Stimulated activated CD8-positive, alpha-beta memory T cell treated with anti-CD3 and anti-CD28 coated beads, Interleukin-2, amount 100 ng/mL, for 48 hours (primary cell): ENCODE results near the gene APOBEC3F.
"Not testable (repeated sequence)": the region's sequence is repeated elsewhere in the genome, so short reads cannot be mapped to it uniquely, and the experiment has no call there.

Source experiments
- DNase-seq, 2 donors: peaks; one replicate each; pipeline ENCODE4 v3.0.0-alpha.2; 2020; ENCODE audit warnings: low read depth in 2 of 2

Gene APOBEC3F

DNA sequence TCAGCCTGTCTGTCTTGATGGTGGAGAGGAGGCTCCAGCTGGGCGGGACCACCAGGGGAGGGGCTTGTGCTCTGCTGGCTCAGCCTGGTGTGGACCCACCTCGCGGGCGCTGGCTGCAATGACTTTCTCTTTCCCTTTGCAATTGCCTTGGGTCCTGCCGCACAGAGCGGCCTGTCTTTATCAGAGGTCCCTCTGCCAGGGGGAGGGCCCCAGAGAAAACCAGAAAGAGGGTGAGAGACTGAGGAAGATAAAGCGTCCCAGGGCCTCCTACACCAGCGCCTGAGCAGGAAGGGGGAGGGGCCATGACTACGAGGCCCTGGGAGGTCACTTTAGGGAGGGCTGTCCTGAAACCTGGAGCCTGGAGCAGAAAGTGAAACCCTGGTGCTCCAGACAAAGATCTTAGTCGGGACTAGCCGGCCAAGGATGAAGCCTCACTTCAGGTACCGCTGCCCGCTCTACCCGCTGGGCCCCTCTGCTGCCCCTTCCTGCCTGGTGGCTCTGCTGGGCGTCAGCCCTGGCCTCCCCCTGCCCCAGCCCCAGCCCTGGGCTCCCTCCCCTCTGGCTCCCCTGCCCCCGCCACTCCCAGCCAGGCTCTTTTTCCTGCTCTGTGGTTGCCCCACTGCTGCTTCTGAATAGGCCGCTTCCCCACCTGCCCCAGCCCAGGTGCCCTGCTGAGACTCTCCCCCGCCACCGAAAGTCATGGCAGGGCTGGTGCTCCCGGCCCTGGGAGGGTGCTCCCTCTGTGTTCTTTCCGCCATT, at the start of gene APOBEC3F:
Gene APOBEC3F, plus strand, starts transcription at position 327 of the 759 bp plus-strand sequence. Its CDS starts 97 bp downstream, at position 424.
- peak; percentile 55 to 57 for DNase-seq

- not testable (repeated sequence) for DNase-seq
These were observed 47.7 kb upstream of the APOBEC3F start for GRCh38 chr22:38992871-38993371.

- no peak for DNase-seq
These were observed 44.6 kb upstream of the APOBEC3F start for GRCh38 chr22:38996105-38996504.

DNA sequence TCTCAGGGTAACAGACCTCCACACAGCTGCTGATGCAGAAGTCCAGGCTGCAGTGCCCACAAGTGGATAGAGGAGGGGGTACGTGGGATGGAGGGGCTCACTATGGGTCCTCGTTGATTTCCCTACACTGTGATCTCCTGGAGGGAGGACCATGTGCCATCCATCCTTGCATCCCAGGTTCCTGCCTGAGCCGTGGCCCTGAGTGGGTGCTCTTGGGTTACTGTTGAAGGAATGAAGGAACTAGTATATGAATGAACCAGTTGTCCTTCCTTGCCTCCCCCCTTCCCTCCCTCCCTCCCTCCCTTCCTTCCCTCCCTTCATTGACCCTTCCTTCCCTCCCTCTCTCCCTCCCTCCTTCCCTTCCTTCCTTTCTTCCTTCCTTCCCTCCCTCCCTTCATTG, 43.1 kb upstream of the APOBEC3F start:
- DNase-seq = no peak

DNA sequence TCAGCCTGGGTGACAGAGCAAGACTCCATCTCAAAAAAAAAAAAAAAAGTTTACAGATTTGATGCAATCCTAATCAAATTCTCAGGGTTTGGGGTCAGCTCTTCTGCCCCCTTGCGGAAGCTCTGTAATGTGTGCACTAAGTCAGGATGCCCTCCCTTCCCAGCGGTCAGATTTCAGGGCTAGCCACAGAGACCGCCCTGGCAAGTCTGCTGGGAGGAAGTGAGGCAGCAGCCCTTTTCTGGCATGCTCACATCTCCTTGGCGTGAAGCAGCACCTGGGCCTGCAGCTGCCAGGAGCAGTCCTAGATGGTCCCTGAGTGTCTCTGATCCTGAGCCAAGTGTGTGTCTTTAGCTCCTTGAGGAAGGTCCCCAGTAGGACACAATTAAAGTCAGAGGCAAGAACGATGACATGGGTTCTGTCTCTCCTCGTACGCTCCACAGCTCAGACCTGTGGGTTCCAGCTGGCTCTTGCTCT, 37.5 kb upstream of the APOBEC3F start:
- DNase-seq = peak; percentile 54 to 58

DNA sequence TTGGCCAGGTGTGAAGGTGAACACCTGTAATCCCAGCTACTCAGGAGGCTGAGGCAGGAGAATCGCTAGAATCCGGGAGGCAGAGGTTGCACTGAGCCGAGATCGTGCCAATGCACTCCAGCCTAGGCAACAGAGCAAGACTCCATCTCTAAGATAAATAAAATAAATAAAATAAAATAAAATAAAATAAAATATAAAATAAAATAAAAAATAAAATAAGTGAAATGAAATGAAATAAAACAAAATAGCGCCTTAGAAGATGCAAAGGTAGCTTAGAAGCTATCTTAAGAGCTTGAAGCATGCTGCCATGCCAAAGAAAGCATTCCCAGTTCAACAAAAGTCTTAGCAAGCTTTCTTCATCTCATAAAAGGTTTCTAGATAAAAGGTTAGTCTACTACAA, 33.5 kb upstream of the APOBEC3F start:
- DNase-seq = no peak

DNA sequence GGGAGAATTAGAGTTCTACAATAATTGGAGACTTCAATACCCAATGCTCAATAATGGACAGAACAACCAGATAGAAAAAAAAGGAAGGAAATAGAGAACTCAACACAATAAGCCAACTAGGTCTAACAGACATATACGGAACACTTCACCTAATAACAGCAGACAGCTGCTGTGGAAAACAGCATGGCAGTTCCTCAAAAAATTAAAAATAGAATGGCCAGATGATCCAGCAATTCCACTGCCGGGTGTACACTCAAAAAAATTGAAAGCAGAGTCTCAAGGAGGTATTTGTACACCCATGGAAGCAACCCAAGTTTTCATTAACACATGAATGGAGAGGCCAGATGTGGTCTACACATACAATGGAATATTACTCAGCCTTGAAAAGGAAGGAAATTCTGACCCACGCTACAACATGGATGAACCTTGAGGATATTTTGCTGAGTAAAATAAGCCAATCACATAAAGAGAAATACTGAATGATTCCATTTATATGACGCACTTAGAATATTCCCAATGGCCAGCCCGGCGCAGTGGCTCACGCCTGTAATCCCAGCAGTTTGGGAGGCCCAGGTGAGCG, 32.3 kb upstream of the APOBEC3F start:
- not testable (repeated sequence) for DNase-seq

DNA sequence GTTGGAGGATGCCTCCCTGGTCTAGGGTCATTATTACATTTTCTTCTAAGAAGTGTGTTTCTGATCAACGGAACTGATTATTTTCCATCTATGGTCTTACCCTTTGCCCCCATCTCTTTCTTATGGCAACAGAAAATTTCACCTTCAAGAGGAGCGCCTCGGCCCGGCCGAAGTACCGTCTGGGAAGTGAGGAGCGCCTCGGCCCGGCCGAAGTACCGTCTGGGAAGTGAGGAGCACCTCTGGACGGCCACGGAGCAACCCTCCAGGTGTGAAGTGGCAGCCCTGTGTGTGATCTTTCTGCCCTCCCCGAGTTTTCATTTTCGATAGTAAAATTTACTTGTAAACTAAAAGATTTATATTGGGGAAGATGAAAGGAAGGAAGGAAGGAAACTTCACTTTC, 29.7 kb upstream of the APOBEC3F start:
- DNase-seq = no peak

DNA sequence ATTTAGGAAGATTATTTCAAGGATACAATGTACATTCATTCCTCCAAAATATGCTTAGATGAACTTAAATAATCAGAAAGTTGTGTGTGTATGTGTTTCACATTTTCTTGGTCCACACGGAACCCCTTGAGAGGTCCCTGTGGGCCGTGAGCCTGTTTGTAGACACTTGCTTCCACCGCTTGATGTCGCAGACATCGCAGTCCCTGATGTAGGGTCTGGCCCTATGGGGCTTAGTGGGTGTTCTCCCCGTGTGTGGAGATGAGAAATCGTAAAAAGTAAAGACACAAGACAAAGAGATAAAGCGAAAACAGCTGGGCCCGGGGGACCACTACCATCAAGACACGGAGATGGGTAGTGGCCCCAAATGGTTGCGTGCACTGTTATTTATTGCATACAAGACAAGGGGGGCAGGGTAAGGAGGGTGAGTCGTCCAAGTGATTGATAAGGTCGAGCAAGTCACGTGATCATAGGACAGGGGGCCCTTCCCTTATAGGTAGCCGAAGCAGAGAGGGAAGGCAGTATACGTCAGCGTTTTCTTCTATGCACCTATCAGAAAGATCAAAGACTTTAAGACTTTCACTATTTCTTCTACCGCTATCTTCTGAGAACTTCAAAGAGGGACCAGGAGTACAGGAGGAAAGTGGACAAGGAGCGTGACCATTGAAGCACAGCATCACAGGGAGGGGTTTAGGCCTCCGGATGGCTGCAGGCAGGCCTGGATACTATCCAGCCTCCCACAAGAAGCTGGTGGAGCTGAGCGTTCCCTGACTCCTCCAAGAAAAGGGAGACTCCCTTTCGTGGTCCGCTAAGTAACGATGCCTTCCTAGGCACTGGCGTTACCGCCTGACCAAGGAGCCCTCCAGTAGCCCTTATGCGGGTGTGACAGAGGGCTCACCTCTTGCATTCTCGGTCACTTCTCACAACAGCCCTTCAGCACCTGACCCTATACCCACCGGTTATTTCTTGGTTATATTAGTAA, 27.8 kb upstream of the APOBEC3F start:
- DNase-seq = no peak

GRCh38 chr22:39013561-39013941, 27.1 kb upstream of the APOBEC3F start:
- DNase-seq = not testable (repeated sequence)

DNA sequence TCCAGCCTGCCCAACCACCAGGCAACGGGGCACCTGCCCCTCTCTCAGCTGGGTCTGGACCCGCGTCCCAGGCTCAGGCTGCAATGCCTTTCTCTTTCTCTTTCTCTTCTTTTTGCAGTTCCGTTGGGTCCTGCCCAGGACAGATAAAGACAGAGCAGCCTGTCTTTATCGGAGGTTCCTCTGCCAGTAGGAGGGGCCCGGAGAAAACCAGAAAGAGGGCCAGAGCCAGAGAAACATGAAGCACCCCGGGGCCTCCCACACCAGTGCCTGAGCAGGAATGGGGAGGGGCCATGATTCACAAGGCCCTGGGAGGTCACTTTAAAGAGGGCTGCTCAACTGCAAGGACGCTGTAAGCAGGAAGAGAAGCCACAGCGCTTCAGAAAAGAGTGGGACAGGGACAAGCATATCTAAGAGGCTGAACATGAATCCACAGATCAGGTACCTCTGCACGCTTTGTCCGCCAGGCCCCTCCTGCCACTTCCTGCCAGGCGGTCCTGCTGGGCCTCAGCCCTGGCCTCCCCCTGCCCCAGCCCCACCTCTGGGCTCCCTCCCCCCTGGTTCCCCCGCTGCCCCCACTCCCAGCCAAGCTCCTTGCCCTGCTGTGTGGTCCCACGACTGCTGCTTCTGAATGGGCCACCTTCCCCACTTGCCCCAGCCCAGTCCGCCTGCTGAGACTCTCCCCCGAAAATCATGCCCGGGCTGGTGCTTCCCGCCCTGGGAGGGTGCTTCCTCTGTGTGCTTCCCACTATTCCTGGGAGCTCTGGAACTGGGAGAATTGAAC, 26.5 kb upstream of the APOBEC3F start, which contains the start of gene APOBEC3C:
Gene APOBEC3C, plus strand, starts transcription at position 316 of the 781 bp plus-strand sequence. Its CDS starts 106 bp downstream, at position 422.
- peak; percentile 68 to 69 for DNase-seq

DNA sequence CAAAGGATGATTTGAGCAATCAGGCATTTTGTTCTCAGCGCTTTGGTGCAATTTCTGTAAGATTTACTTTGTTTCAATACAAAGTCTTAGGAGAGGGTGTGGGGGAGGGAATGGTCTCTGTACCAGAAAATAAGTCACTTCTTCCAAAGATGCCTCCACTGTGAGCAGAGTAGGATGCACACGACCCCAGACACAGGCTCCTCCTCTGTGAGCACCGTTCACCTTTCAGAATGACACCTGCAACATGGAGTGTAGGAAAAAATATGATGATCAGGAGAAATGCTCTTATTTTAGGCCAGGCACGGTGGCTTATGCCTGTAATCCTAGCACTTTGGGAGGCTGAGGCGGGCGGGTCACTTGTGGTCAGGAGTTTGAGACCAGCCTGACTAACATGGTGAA, 25.9 kb upstream of the APOBEC3F start:
- DNase-seq = not testable (repeated sequence)

GRCh38 chr22:39016592-39016991, 24.1 kb upstream of the APOBEC3F start:
- no peak for DNase-seq

DNA sequence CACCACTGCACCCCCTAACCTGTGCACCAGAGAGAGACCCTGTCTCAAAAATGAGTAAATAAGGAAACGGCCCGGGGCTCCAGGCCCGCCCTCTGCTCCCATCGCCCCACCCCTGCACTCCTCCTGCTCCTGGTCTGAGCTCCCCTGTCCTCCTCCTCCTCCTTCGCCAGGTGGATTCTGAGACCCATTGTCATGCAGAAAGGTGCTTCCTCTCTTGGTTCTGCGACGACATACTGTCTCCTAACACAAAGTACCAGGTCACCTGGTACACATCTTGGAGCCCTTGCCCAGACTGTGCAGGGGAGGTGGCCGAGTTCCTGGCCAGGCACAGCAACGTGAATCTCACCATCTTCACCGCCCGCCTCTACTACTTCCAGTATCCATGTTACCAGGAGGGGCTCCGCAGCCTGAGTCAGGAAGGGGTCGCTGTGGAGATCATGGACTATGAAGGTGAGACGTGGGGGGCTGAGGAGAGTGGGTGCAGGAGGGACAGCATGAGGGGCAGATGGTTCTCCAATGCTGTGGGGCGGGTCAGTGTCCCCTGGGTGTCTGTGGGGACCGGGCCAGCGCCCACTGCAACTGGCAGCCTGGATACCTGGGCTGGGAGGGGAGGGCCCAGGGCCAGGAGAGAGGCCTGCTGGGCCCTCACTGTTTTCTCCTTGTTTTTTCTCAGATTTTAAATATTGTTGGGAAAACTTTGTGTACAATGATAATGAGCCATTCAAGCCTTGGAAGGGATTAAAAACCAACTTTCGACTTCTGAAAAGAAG, 22.9 kb upstream of the APOBEC3F start:
- DNase-seq = no peak

DNA sequence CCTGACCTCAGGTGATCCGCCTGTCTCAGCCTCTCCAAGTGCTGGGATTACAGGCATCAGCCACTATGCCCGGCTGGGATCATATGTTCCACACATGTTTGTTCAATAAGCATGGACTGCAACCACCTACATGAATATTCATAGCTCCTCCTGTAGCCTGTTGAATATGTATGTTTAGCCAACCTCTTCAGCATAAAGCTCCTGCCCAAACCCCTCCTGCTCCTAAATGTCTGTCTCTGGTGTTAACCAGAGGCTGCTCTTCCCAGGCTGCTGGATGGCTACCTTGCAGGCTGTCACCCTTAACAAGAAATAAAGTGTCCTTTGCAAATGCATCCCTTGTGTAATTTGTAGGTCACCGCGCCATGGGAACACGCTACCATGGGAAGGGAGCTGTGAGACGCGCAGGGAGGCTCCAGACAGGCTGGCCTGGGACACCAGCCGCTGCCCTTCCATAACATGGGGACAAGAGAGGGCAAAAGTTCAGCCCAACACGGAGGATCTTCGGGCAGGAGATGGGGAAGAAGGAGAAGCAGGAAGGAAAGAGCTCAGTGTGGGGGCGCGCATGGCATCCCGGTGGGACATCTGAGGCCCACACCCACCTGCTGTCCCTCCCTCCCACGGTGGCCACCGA, 20.5 kb upstream of the APOBEC3F start:
- not testable (repeated sequence) for DNase-seq

- DNase-seq = no peak
These were observed 19.0 kb upstream of the APOBEC3F start for GRCh38 chr22:39021552-39022250.

DNA sequence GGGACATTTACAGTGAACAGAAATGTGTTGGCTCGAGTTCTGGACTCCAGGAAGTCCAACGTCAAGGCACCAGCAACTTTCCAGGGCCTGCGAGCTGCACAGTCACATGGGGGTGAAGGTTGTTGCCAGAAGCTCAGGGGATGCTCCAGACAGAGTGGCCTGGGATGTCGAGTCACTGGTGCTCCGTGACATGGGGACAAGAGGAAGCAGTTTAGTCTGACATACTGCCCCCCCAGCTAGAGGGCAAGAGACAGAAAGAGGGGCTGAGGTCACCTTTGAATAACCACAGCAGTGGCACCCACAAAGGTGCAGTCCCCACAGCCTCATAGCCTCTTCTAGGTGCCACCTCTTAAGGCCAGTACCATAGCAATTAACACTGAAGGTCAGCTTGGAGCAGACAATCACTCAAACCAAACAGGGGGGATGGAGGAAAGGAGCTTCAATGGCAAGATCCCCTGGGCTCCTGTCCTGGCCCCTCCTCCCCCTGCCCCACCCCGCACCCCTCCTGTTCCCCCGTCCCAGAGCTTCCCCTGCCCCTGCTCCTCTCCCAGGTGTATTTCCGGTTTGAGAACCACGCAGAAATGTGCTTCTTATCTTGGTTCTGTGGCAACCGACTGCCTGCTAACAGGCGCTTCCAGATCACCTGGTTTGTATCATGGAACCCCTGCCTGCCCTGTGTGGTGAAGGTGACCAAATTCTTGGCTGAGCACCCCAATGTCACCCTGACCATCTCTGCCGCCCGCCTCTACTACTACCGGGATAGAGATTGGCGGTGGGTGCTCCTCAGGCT, 15.9 kb upstream of the APOBEC3F start:
- no peak for DNase-seq

DNA sequence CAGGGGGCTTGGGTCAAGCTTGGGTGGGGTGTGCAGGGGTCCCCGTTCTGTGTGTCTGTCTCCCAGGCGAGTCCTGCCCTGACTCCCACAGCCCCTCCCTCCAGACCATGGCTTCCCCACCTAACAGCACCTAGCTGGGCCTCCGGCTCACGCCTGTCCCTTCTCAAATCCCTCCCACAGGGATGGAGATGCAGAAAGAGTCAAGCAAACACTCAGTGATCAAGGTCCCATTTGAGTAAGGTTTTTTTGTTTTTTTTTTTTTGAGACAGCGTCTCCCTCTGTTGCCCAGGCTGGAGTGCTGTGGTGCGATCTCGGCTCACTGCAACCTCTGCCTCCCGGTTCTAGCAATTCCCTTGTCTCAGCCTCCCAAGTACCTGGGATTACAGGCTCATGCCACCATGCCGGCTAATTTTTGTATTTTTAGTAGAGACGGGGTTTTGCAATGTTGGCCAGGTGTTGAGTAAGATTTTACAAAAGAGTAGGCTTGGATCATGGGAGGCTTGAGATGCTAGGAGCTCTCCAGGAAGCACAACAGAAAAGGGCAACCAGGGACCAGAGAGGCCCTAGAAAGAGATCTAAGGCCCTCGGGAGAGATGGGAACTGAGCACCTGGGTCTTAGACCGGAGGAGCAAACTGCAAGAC, 14.0 kb upstream of the APOBEC3F start:
- DNase-seq = no peak
